Kidney epithelial cell (primary cell): ENCODE results near the gene PCA3. TPM values are rescaled to one million over a fixed set of nuclear protein-coding genes. Genes with fewer than 3 reads are reported as not detected.

ENCODE experiments used
- DNase-seq: peaks from one replicate; pipeline ENCODE4 v3.0.0-alpha.2; 2010; ENCODE audit warnings: low read depth
- H3K27me3 ChIP-seq: 2 replicates; pipeline ENCODE4 v1.6.0; 2011; ENCODE audit warnings: low read length; ENCODE audit not compliant: control insufficient read depth, insufficient read depth
- H3K36me3 ChIP-seq: 2 replicates; pipeline ENCODE4 v1.5.1; 2011; ENCODE audit warnings: low read length; ENCODE audit not compliant: control insufficient read depth, insufficient read depth
- H3K4me3 ChIP-seq: 2 replicates; pipeline ENCODE4 v1.5.1; 2011; ENCODE audit warnings: low read depth, mild to moderate bottlenecking, control low read depth, low read length
- total RNA-seq: library from RNA; depleted of rRNA; stranded (reverse); fragments of >200 nt; gene quantifications from 2 replicates; pipeline ENCODE4 v1.2.3, GENCODE V29; 2015
- TF ChIP-seq, protein P1 (sequence below): IDR thresholded peaks from 2 replicates; pipeline ENCODE4 v1.5.1; 2011; ENCODE audit warnings: mild to moderate bottlenecking, moderate library complexity, low read length, control low read depth, inconsistent platforms; ENCODE audit not compliant: insufficient read depth, poor library complexity, severe bottlenecking

PCA3 gene
- total RNA-seq, 1 donor from 2014 or later, result not detected

DNA sequence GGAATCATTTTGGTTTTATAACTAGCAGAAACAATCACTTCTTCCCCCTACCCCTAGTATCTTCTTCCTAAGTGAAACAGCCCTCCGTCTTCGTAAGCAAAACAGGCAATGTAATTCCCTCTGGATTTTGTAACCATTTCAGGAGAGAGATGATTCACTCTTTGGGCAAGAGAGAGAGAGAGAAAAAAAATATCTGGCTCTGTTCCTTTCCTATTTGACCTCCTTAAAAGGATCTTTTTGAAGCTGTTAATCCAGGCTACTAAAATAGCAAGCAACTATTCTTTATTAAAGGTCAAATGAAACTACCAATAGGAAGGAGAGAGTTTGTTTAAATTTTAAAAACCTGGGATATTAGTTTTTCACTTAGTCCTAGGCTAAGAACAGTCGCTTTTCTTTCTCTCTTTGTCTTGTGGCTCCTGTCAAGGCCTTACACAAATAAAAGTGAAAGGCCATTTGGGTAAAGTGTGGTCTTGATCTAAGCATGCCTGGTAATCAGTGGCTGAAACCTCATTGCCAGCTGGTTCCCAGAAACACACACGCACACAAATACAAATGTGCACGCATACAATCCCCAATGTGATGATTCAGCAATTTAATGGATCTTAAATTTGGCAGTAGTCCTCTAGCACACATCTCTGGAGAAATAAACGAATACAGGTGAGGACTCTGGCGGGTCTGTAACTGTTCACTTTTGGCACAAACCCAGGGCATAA lies 71.5 kb downstream of the PCA3 start:
- no peak overlapping the region for H3K4me3 ChIP-seq
- TF ChIP-seq, protein P1, sequence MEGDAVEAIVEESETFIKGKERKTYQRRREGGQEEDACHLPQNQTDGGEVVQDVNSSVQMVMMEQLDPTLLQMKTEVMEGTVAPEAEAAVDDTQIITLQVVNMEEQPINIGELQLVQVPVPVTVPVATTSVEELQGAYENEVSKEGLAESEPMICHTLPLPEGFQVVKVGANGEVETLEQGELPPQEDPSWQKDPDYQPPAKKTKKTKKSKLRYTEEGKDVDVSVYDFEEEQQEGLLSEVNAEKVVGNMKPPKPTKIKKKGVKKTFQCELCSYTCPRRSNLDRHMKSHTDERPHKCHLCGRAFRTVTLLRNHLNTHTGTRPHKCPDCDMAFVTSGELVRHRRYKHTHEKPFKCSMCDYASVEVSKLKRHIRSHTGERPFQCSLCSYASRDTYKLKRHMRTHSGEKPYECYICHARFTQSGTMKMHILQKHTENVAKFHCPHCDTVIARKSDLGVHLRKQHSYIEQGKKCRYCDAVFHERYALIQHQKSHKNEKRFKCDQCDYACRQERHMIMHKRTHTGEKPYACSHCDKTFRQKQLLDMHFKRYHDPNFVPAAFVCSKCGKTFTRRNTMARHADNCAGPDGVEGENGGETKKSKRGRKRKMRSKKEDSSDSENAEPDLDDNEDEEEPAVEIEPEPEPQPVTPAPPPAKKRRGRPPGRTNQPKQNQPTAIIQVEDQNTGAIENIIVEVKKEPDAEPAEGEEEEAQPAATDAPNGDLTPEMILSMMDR, result no peak
- peak; percentile 38 for DNase-seq
- no peaks in the 10 kb centered on the region for H3K27me3 ChIP-seq
- H3K36me3 ChIP-seq, result no peaks in the 10 kb centered on the region

Other genes starting within 250 kb of the PCA3 start
- gene PRUNE2, start 141.7 kb downstream of the PCA3 start, total RNA-seq, result 0.41 and 1.0 TPM in 2 replicates